AG04449 (cell line): ENCODE data around the gene PRKN.

ENCODE experiments used
- CTCF ChIA-PET: fragments of 350-600 bp; formaldehyde crosslinking; extraction: SDS; loops from one replicate; lab custom pipeline; 2021; ENCODE audit warnings: antibody characterized with exemption; lab: Yijun Ruan, JAX
- POLR2A ChIA-PET: fragments of 400-600, 350-600 bp; formaldehyde crosslinking; extraction: SDS; loops from one replicate; lab custom pipeline; 2020; ENCODE audit warnings: antibody characterized with exemption, inconsistent platforms; lab: Yijun Ruan, JAX
- DNase-seq: peaks from one replicate; pipeline ENCODE4 v3.0.0-alpha.2; 2010; ENCODE audit warnings: low read depth, low spot score
- H3K4me3 ChIP-seq: 2 replicates; pipeline ENCODE4 v1.5.1; 2011; ENCODE audit warnings: low read depth, mild to moderate bottlenecking, control low read depth, low read length
- CTCF ChIP-seq: IDR thresholded peaks from one replicate; pipeline ENCODE4 v1.5.1; 2011; ENCODE audit warnings: mild to moderate bottlenecking, moderate library complexity, low read length, control low read depth, inconsistent platforms; ENCODE audit not compliant: insufficient read depth; ENCODE audit errors: missing control alignments

PRKN gene

GRCh38 chr6:161308075-161308655 lies 1419.4 kb downstream of the PRKN start:
- POLR2A ChIA-PET: no interaction called here

DNA sequence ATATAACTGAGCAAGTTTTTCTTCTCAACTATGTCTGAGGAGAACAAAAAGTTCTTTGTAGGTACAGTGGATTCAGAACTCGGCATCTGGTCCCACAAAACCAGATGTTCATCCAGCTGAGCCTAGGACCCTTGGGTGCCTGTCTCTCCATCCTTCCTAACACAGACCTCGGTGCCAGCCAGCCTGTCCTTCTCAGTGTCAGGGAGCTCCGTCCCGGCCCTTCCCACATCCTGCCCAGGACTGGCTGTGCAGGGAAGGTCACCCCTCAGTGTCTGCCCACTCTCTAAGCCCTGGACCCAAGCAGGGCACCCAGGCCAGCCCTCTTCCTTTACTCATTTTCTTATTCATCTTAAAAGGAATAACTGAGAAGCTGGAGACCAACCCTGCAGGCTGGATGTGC lies 1421.7 kb downstream of the PRKN start:
- POLR2A ChIA-PET: no interaction called here

More at GRCh38 chr6:161308075-161308655, 1419.4 kb downstream of the PRKN start:
- CTCF ChIA-PET: no interaction called here
- no peak for TF ChIP-seq CTCF
- no peak overlapping the region for H3K4me3 ChIP-seq
- DNase-seq: no peak

GRCh38 chr6:161303628-161304340 lies 1423.8 kb downstream of the PRKN start:
- no peak overlapping the region for H3K4me3 ChIP-seq
- ChIA-PET POLR2A (no interaction called here), CTCF (no interaction called here)
- no peak for DNase-seq
- TF ChIP-seq CTCF: no peak

More for the DNA sequence above, 1421.7 kb downstream of the PRKN start:
- no peak for DNase-seq
- CTCF ChIA-PET: no interaction called here
- no peak for TF ChIP-seq CTCF
- H3K4me3 ChIP-seq: no peak overlapping the region

- no peak for DNase-seq
- ChIA-PET CTCF (interaction anchor here (0.5 to 0.7 kb wide), 2 partner anchors 68 to 207 kb away, joined by 3 read pairs; no protein-coding TSS in a partner anchor), POLR2A (no interaction called here)
- no peak for TF ChIP-seq CTCF
- H3K4me3 ChIP-seq: no peak overlapping the region
These were observed 1424.6 kb downstream of the PRKN start for GRCh38 chr6:161302949-161303348.

DNA sequence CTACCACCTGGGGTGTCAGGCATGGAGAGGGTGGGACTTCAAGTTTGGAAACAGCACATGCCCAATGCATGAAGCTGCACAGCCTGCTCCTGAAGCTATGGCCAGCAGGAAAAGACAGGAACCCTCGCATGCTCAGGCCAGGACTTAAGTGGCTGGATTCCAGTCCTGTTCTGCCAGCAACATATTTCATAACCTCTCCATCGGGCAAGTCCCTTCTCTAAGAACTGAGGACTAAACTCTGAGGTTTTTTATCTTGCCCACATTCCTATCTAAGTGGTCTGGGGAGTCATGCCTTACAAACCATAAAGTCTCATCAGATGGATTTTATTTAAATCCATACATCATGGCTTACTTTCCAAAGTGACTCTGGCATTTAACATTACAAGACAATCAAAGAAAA lies 1426.2 kb downstream of the PRKN start:
- TF ChIP-seq CTCF: no peak
- DNase-seq: peak; percentile 77
- ChIA-PET POLR2A (no interaction called here), CTCF (interaction anchor here (1.2 kb wide), 1 partner anchor 53 kb away, joined by 3 read pairs; no protein-coding TSS in a partner anchor)
- H3K4me3 ChIP-seq: no peak overlapping the region

GRCh38 chr6:161300823-161301222 lies 1426.7 kb downstream of the PRKN start:
- CTCF ChIA-PET: interaction anchor here (1.2 kb wide), 1 partner anchor 54 kb away, joined by 3 read pairs; no protein-coding TSS in a partner anchor
- TF ChIP-seq CTCF: no peak
- POLR2A ChIA-PET: no interaction called here
- no peak for DNase-seq
- no peak overlapping the region for H3K4me3 ChIP-seq
